Measurements from ENCODE around the gene ATG101. TPM values are rescaled to one million over a fixed set of nuclear protein-coding genes. Genes with fewer than 3 reads are reported as not detected.

ATG101 gene
- polyA plus RNA-seq, result 25.4 TPM

- Mint-ChIP-seq H3K27ac (peak within 1 kb of the TSS; percentile 92 to 99 (median 98)), H3K36me3 (peaks cover 6% of the 10 kb centered on the region), H3K4me1 (peaks cover 33 to 40% (median 37%) of the 10 kb centered on the region in 3 donors), H3K9me3 (no peaks in the 10 kb centered on the region), H3K4me3 (peak within 1 kb of the TSS; percentile 91 to 99 (median 98)), H3K27me3 (no peaks in the 10 kb centered on the region)
Measured at GRCh38 chr12:52069327-52070184, at the start of gene ATG101. TSS of gene ATG101 (plus strand) at chr12:52069978. CDS start at chr12:52073651, 3,673 bp downstream.

- Mint-ChIP-seq H3K36me3 (peaks cover 3% of the 10 kb centered on the region), H3K9me3 (no peaks in the 10 kb centered on the region), H3K4me3 (peak overlapping the region; percentile 55 to 75 (median 58)), H3K27me3 (no peaks in the 10 kb centered on the region), H3K4me1 (peaks cover 26 to 36% (median 28%) of the 10 kb centered on the region in 3 donors), H3K27ac (peak overlapping the region; percentile 80 to 94 (median 93))
Measured at GRCh38 chr12:52020539-52021336, 49.0 kb upstream of the ATG101 start.

GRCh38 chr12:52022841-52023181 lies 47.0 kb upstream of the ATG101 start:
- Mint-ChIP-seq H3K4me3 (peak overlapping the region; percentile 75 to 86 (median 80)), H3K4me1 (peaks cover 21 to 36% (median 29%) of the 10 kb centered on the region in 3 donors), H3K27ac (peak overlapping the region in 2 of 3 donors; percentile 70 to 92), H3K9me3 (no peaks in the 10 kb centered on the region), H3K36me3 (no peaks in the 10 kb centered on the region), H3K27me3 (no peaks in the 10 kb centered on the region)

- peak overlapping the region; percentile 78 to 93 (median 86) for H3K4me3 Mint-ChIP-seq
Measured at GRCh38 chr12:52023182-52023975, 46.4 kb upstream of the ATG101 start.

GRCh38 chr12:52023976-52024688 lies 45.6 kb upstream of the ATG101 start:
- no peaks in the 10 kb centered on the region for H3K9me3 Mint-ChIP-seq
- H3K4me3 Mint-ChIP-seq, result peak overlapping the region; percentile 78 to 93 (median 86)
- H3K4me1 Mint-ChIP-seq, result peaks cover 21 to 33% (median 29%) of the 10 kb centered on the region in 3 donors
- no peaks in the 10 kb centered on the region for H3K36me3 Mint-ChIP-seq
- H3K27me3 Mint-ChIP-seq, result no peaks in the 10 kb centered on the region
- H3K27ac Mint-ChIP-seq, result peak overlapping the region in 2 of 3 donors; percentile 70 to 92

More at GRCh38 chr12:52023182-52023975, 46.4 kb upstream of the ATG101 start:
- Mint-ChIP-seq H3K4me1 (peaks cover 21 to 36% (median 29%) of the 10 kb centered on the region in 3 donors), H3K36me3 (no peaks in the 10 kb centered on the region), H3K27ac (peak overlapping the region in 2 of 3 donors; percentile 70 to 92), H3K27me3 (no peaks in the 10 kb centered on the region), H3K9me3 (no peaks in the 10 kb centered on the region)

- H3K27me3 Mint-ChIP-seq, result no peaks in the 10 kb centered on the region
- peaks cover 21 to 33% (median 32%) of the 10 kb centered on the region in 3 donors for H3K4me1 Mint-ChIP-seq
- H3K9me3 Mint-ChIP-seq, result no peaks in the 10 kb centered on the region
- H3K36me3 Mint-ChIP-seq, result no peaks in the 10 kb centered on the region
- peak overlapping the region; percentile 76 to 87 (median 78) for H3K27ac Mint-ChIP-seq
- peak overlapping the region in 2 of 4 donors; percentile 82 to 96 for H3K4me3 Mint-ChIP-seq
Measured at GRCh38 chr12:52024845-52025230, 44.9 kb upstream of the ATG101 start.

- H3K9me3 Mint-ChIP-seq, result no peaks in the 10 kb centered on the region
- peaks cover 12 to 24% (median 19%) of the 10 kb centered on the region in 3 donors for H3K4me1 Mint-ChIP-seq
- no peaks in the 10 kb centered on the region for H3K27me3 Mint-ChIP-seq
- H3K27ac Mint-ChIP-seq, result peak overlapping the region in 1 of 3 donors; percentile 78
- peak overlapping the region in 2 of 4 donors; percentile 61 for H3K4me3 Mint-ChIP-seq
- no peaks in the 10 kb centered on the region for H3K36me3 Mint-ChIP-seq
Measured at GRCh38 chr12:52026263-52026662, 43.5 kb upstream of the ATG101 start.

GRCh38 chr12:52027085-52027843 lies 42.5 kb upstream of the ATG101 start:
- H3K27ac Mint-ChIP-seq, result peak overlapping the region in 1 of 3 donors; percentile 59
- no peaks in the 10 kb centered on the region for H3K27me3 Mint-ChIP-seq
- H3K4me3 Mint-ChIP-seq, result no peak overlapping the region
- H3K4me1 Mint-ChIP-seq, result peaks cover 14 to 24% (median 19%) of the 10 kb centered on the region in 3 donors
- no peaks in the 10 kb centered on the region for H3K36me3 Mint-ChIP-seq
- H3K9me3 Mint-ChIP-seq, result no peaks in the 10 kb centered on the region

- Mint-ChIP-seq H3K27me3 (no peaks in the 10 kb centered on the region), H3K4me3 (peak overlapping the region in 1 of 4 donors; percentile 36)
Measured at GRCh38 chr12:52029685-52030084, 40.1 kb upstream of the ATG101 start.

GRCh38 chr12:52032446-52032803 lies 37.4 kb upstream of the ATG101 start:
- H3K4me1 Mint-ChIP-seq, result peaks cover 15 to 21% (median 17%) of the 10 kb centered on the region in 3 donors
- no peaks in the 10 kb centered on the region for H3K27me3 Mint-ChIP-seq
- H3K4me3 Mint-ChIP-seq, result peak overlapping the region; percentile 80 to 94 (median 86)
- H3K27ac Mint-ChIP-seq, result peak overlapping the region; percentile 92 to 99 (median 92)
- no peaks in the 10 kb centered on the region for H3K36me3 Mint-ChIP-seq
- H3K9me3 Mint-ChIP-seq, result no peaks in the 10 kb centered on the region

More at GRCh38 chr12:52029685-52030084, 40.1 kb upstream of the ATG101 start:
- Mint-ChIP-seq H3K36me3 (no peaks in the 10 kb centered on the region), H3K27ac (peak overlapping the region in 2 of 3 donors; percentile 23 to 66), H3K4me1 (peaks cover 22 to 30% (median 23%) of the 10 kb centered on the region in 3 donors), H3K9me3 (no peaks in the 10 kb centered on the region)

- Mint-ChIP-seq H3K36me3 (no peaks in the 10 kb centered on the region), H3K27me3 (no peaks in the 10 kb centered on the region), H3K27ac (peak overlapping the region; percentile 92 to 99 (median 92)), H3K4me1 (peaks cover 15 to 20% (median 18%) of the 10 kb centered on the region in 3 donors), H3K4me3 (peak overlapping the region; percentile 80 to 94 (median 86)), H3K9me3 (no peaks in the 10 kb centered on the region)
Measured at GRCh38 chr12:52032804-52033445, 36.9 kb upstream of the ATG101 start.

- Mint-ChIP-seq H3K36me3 (no peaks in the 10 kb centered on the region), H3K27ac (peak overlapping the region; percentile 91 to 99 (median 92)), H3K4me1 (peaks cover 19 to 22% (median 20%) of the 10 kb centered on the region in 3 donors), H3K9me3 (no peaks in the 10 kb centered on the region), H3K27me3 (no peaks in the 10 kb centered on the region), H3K4me3 (peak overlapping the region; percentile 80 to 94 (median 86))
Measured at GRCh38 chr12:52033446-52034140, 36.2 kb upstream of the ATG101 start.
